Measurements from ENCODE around the gene OTOL1.

OTOL1 gene

DNA sequence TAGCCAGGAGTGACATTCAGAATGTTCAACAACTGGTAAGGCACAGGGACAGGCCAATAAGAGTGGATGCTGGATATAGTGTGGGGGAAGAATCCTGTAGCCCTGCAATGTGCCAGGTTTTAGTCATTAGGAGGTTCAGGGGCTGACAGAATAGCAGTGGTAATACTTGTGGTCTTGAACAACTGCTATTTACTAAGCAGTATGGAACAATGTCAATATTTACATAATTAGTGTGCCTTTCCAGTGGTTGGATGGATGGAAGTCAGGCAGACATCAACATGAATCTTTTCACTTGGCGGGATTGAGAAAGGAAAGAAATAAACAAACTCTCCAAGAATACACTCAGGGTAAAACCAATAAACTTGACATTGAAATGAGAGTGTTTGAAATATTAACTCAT, 55.1 kb downstream of the OTOL1 start:
- TF ChIP-seq JUND (IDR thresholded peaks at IDR 0.05; ENCODE audit: low read depth), result no peak
- DNase-seq (ENCODE audit: low read depth in 1 of 2, low spot score in 1 of 2), result no peak
- in situ Hi-C loops (cut with HindIII; ENCODE audit: low pct_unique_long_range_greater_than_20kb, low sequenced_read_pairs), result no loop called here

DNA sequence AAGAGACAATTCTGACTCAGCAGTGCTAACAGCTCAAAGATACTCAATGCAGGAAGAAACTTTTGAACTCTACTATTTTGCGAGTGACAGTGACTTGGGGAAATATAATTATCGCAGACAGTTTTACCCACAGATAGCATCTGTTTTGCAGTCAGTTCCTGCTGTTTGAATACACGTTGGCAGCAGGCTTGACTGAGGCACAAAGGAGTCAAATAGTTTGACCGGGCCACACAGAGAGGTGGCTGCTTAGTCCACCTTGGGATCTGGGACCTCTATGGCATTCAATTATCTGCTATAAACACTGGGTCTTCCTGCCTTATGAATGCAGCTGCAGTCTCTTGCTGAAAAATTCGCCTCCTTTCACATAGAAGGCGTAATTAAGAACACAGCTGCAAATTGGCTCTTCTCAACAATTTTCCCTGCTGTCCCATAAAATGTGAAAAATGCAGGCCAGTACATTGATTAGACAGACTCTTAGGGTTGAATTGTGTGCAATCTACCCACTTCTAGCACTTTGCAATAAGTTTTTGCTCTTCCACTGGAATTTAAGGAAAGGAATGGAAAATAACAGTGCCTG, 56.5 kb downstream of the OTOL1 start:
- in situ Hi-C loops (cut with HindIII; ENCODE audit: low pct_unique_long_range_greater_than_20kb, low sequenced_read_pairs), result no loop called here
- no peak for TF ChIP-seq JUND (IDR thresholded peaks at IDR 0.05; ENCODE audit: low read depth)
- no peak for DNase-seq (ENCODE audit: low read depth in 1 of 2, low spot score in 1 of 2)
